ENCODE measurements around the gene MAGEF1. TPM values are rescaled to one million over a fixed set of nuclear protein-coding genes. Genes with fewer than 3 reads are reported as not detected.
A peak's percentile ranks its signal among the peaks of the same experiment; 100 is the strongest.

MAGEF1 gene
- total and polyA plus RNA-seq, 9 of the 15 experiments (the other 6 are each of a cell fraction or from before 2014, with no cell fraction given), result 1.5 to 39.1 (median 19.8) TPM

GRCh38 chr3:184711493-184712247, at the start of gene MAGEF1 (continued):
- peak; percentile 56 for TF ChIP-seq MGA (IDR thresholded peaks at IDR 0.05)
- TF ChIP-seq SREBF2 (CRISPR knock-in tag; IDR thresholded peaks at IDR 0.05), result no peak
- no peak for TF ChIP-seq JUNB (CRISPR knock-in tag; conservative IDR thresholded peaks at IDR 0.05)
- TF ChIP-seq MITF (IDR thresholded peaks at IDR 0.05), result no peak
- no peak for TF ChIP-seq NCOA4 (IDR thresholded peaks at IDR 0.05; ENCODE audit: partially characterized antibody)
- no peak for TF ChIP-seq ZBTB12 (CRISPR knock-in tag; IDR thresholded peaks at IDR 0.05)
- no peak for TF ChIP-seq ZBTB2 (IDR thresholded peaks at IDR 0.05)
- no peak for TF ChIP-seq NFE2 (IDR thresholded peaks at IDR 0.05; ENCODE audit: low read depth)
- TF ChIP-seq HDAC1 (IDR thresholded peaks at IDR 0.05), result peak in 1 of 2 experiments; percentile 21; a peak in 1 of 4 replicates
- TF ChIP-seq RFX5 (IDR thresholded peaks at IDR 0.05; ENCODE audit: low read depth, low read length), result no peak
- no peak for TF ChIP-seq TARDBP (IDR thresholded peaks at IDR 0.05)
- TF ChIP-seq ZNF696 (CRISPR knock-in tag; conservative IDR thresholded peaks at IDR 0.05), result no peak
- TF ChIP-seq RBM39 (optimal IDR thresholded peaks at IDR 0.05; ENCODE audit: low read depth, low read length), result no peak
